ENCODE data around the gene RAP1GAP.

GRCh38 chr1:21672478-21673276, 3.5 kb upstream of the RAP1GAP start:
- TF ChIP-seq CTCF (conservative IDR thresholded peaks at IDR 0.05 in 1 of 2, IDR thresholded peaks at IDR 0.05 in 1 of 2; ENCODE audit: extremely low read depth in 1 of 2, insufficient read depth in 1 of 2, low read depth in 1 of 2, low read length in 2 of 2): no peak
- no peak for TF ChIP-seq EZH2 (IDR thresholded peaks at IDR 0.05; ENCODE audit: borderline replicate concordance, low read length)
